HUDEP-2 (cell line): Measurements from ENCODE around the gene JAKMIP1.

Source experiments
- DNase-seq, 76 experiments: peaks; one replicate each; lab custom pipeline; 2025; ENCODE audit not compliant: unreplicated experiment in 76 of 76; lab: John Stamatoyannopoulos, UW

Gene JAKMIP1

DNA sequence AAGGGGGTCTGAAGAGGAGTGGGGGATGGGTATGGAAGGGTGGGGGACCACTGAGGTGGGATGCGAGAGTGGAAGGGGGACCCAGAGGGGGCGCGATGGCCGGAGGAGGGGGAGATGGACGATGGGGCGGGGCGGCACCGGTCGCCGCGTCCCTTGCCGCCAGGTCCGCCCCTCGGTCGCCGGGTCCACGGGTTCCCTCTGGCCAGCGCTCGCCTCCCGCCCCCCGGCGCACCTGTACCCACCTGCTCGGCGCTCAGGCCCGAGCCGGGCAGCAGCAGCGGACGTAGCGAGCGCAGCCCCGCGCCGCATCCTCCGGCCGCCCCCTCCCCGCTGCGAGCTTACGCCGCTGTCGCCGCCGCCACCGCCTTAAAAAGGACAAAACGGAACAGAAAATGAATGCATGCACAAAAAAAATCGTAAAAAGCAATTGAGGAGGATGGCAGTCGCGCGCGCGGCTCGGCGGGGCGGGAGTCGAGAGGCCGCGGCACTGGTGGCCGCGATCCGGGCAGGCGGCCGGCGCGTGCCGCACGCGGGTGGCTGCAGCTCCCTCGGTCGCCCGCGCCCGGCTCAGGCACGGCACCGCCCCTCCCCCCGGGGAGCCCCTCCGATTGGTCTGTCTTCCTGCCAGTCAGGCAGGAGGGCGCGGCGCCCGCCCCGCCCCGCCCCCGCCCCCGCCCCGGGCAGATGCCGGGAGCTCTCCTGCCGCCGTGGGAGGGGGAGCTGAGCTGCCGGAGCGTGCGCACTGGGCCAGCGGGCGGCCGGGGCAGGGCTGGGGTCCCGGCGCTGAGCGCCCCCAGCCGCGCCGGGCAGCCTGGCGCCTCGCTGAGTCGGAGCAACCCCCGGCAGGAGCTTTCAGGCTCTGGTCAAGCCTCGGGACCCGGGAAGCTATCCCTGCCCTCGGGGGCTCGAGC, at the start of gene JAKMIP1:
JAKMIP1 (minus strand) TSS at position 539 of the 911 bp plus-strand sequence. CDS start 87,699 bp downstream, outside the sequence.
- peak in 74 of 76 experiments; percentile 18 to 94 (median 82) for DNase-seq

DNA sequence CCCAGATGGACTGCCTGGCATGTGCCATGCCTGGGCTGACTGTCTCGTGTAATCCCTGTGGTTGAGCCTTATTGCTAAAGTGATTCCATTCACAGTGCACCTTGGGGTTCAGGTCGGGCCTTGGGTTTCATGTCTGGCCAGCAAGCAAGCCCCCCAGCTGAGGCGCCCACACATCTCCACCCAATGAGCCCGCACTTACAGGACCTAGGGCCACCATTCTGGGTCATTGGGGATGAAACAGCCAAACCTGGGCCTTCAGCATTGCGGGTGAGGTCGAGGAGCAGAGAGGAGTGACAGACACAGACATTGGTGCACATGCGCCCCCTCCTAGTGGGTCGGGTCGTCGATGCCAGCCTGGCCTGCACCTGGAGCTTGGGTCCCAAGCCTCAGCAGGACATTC, 48.0 kb upstream of the JAKMIP1 start:
- no peak for DNase-seq

DNA sequence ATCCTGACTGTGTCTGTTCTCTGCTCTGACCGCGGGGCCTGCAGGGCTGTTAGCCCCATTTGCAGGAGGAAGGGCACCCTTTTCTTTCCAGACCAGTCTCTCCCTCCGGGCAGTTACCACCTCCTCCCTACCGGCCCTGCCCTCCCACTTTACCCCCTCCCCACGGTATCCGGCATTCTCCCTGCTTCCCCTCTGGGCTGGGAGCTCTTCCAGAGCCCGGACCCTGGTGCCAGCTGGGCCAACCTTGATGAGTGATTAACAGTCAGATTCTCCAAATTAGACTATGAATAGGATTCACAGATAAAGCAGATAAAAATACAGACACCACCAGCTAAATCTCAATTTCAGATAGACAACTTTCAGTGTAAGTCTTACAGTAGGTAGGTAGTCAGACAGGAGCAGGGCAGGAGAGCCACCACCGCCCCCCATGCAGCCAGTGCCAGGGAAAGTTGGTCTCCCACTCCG, 45.9 kb upstream of the JAKMIP1 start:
- no peak for DNase-seq

DNA sequence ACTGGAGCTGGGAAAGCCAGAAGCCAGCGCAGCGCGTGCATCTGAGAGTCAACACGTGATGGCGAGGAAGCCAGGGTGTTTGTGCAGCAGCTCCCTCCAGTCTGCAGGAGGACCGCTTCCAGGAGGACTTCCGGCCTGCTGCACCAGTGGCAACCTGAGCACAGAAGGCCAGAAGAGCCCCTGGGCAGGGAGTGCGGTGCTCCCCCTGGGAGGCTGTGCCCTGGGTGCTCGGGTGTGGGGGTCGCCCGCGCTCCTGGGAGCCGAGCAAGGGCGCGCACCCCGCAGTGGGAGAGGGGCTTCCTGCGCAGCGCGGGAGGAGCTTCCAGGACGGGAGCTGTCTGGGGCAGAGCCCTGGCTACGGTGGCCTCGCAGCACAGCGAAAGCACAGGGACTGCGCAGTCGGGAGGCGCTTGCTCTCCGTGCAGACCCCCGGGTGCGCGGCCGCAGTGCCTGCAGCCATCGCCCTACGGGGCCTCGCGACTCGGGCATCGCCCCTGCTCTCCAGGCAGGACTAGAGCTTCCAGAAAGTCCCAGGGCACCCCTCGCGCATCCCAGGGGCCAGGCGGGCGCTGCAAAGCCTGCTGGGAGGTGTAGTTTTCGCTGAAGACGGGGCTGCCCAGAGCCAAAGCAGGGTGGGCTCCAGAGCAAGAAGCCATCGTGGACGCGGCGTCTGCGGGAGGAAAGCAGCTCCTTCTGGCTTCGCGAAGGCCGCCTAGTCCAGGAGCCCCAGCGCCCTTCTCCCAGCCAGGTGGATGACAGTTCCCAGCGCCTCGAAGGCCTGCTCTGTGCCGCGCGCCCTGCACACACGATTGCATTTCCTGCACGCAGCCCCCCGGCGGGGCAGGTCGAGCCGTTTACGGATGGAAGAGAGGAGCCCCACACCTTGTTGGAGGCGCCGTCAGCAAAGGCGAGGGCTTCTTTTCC, 45.2 kb upstream of the JAKMIP1 start:
- DNase-seq: no peak

DNA sequence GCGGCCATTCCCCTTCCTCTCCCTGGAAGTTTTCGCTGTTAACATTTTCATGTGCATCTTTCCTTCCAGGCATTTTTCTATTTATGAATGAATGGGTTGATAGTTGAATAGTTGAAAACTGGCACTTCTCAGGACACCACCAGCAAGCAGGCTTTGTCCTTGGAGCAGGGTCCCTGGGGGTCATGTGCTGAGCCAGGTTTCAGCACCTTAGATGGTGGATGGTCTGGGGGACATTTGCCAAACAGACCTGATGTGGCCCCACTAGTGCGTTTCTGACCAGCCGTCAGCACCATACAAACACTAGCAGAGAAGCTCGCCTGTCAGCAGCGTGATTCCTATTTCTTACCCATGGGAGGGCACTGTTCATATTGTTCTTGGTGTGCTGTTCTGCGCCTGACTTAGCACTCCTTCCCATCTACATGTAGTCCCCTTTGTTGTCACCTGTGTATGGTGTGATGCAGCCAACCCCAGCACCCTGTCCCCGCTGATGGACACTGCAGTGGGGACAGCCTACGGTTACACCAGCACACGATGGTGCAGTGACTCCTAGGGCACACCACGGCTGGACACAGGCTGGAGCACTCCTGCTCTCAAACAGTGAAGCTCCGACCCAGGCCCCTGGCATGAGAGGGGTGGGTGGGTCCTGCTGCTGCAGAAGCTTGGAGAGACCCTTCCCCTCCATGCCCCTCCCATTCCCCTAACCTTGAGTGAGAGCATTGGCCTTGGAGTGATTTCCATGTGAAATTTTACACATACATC, 42.1 kb upstream of the JAKMIP1 start:
- DNase-seq: no peak

DNA sequence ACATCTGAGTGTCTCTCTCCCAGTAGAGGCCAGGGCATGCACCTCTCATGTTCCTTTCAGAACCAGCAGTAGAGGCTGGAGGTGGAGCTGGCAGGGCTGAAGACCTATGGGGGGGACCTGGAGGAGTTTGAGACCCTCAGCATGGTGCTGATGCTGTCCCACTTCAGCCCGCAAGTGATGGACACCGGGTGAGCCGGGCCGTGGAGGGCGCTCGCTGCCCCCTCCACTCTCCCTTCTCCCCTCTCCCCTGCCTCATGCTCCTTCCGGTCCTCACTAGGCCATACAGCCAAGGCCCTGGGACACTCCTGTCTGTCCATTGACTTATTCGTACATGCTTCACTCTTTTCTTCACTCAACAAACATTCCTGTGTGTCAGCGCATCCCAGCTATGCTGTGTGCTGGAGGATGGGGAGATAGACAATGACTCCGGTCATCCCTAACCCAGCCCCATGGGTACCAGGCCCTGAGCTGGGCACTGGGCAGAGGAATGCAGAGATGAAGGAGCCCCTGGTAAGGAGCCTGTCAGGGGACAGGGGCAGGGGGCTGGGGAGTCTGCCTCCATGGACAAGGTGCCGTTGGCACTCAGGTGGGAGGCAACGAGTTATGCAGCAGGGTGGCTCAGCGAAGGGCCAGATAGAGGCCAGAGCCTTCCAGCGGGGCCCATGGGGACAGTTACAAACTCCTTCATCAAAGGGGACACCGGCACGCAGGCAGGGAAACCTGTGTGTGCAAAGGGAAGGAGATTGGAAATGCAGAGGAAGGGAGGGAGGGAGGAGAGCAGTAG, 40.9 kb upstream of the JAKMIP1 start:
- DNase-seq: no peak

DNA sequence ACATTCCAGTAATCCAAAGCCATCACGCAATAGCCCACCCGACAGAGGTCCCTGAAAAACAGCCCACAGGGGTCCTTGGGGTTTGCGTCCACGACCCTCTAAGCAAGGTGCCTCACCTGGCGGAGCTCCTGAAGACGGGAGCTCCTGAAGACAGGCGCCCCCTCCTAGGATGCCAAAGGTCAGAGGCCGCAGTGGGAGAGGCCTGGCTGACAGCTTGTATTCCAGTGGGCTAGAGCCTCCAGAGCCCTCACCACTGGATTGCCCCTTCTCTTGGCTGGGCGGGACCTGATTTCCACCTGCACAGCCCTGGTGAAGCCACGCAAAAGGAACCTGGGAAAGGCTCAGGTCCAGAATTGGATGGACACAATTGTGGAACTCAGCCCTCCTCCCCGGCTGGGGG, 39.6 kb upstream of the JAKMIP1 start:
- DNase-seq: no peak

DNA sequence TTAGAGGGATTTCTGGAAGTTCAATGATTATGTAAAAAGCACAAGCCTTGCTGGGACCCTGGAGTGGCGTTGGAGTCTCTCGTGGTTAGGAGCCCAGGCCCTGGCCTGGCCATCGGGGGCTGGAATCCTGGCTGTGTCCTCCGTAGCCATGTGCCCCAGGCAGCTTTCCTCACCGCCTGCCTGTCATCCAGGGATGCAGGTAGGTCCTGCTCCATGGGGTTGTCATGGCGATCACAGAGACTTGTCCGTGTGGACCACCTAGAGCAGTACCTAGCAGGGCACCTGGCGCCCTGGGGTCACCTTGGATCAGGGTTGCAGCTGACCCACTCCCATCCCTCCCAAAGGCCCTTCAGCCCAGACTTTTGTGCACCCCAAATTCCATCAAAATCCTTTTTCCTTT, 39.1 kb upstream of the JAKMIP1 start:
- DNase-seq: no peak

DNA sequence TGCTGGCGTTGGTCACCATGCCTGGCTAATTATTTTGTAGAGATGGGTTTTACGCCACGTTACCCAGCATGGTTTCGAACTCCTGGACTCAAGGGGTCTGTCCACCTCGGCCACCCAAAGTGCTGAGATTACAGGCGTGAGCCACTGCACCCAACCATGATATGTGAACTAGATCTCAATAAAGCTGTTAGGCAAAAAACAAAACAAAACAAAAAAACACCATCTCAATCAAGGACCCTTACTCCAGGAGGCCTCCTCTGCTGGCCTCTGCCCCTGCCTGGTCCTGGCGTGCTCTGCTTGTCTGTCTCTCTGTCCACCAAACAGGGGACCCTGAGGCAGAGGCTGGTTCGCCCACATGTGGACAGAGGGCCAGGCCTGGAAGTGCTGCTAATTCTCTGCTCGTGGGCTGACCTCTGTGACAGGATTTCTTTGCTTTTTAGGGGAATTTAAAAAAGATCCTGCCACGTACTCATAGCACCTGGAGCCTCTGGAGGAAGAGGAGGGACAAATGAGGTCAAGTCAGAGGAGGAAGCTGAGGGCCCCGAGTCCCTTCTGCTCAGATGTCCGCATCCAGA, 36.6 kb upstream of the JAKMIP1 start:
- no peak for DNase-seq

DNA sequence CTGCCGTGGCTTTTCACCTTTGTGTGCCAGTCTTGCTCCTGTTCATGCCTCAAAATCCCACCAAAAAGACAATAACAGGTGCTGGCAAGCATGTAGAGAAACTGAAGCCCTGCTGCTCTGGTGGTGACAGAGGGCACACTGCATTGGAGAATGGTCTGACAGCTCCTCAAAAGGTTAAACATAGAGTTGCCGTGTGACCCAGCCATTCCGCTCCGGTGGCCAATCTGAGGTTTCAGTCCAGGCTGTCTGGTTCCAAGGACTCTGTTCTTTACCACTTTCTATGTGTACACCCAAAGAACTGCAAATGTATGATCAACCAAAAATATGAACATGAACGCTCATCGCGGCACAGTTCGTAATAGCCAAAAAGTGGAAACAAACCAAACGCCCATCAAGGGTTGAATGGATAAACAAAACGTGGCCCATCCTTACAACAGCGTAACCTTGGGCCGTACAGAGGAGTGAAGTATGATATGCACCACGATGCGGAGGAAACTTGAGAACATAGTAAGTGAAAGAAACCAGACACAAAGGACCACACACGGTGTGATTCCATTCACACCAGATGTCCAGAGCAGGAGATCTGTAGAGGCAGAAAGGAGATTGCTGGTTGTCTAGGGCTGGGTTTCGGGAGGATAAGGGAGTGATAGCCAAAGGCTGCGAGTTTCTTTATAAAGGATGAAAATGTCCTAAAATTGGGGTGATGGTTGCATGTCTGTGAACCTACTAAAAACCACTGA, 35.7 kb upstream of the JAKMIP1 start:
- no peak for DNase-seq

DNA sequence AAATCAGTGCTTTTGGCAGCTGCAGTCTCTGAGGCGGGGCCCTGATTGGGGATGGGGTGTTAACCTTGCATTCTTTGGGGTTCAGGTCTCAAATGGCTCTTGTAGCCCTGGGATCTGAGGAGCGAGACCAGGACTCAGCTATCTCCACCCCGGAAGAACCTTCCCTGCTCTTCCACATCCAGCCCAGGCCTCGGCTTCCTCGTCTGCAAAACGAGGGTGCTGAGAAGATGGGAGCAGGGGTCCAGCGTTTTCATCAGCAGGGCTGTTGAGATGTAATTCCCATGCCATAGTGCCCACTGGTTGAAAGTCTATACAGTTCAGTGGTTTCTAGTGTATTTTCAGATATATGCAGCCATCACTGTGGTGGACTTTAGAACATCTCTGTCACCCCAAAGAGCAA, 34.7 kb upstream of the JAKMIP1 start:
- DNase-seq: no peak

DNA sequence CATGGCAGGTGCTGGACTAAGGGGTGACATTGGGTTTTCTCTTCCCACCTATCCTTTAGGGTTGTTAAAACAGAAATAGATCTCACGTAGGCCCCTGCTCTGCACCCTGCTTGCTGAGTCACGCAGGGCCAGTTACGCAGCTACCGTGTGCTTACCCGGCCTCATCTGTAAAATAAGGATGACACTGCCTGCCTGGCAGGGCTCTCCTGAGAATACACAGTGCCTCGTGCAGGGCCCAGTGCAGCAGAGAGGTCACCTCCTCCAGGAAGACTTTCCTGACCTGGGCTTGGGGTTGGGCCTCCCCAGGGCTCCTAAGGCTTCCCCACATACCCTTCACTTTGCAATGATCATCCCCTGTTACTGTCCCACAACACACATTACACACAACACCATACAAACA, 33.6 kb upstream of the JAKMIP1 start:
- DNase-seq: no peak

DNA sequence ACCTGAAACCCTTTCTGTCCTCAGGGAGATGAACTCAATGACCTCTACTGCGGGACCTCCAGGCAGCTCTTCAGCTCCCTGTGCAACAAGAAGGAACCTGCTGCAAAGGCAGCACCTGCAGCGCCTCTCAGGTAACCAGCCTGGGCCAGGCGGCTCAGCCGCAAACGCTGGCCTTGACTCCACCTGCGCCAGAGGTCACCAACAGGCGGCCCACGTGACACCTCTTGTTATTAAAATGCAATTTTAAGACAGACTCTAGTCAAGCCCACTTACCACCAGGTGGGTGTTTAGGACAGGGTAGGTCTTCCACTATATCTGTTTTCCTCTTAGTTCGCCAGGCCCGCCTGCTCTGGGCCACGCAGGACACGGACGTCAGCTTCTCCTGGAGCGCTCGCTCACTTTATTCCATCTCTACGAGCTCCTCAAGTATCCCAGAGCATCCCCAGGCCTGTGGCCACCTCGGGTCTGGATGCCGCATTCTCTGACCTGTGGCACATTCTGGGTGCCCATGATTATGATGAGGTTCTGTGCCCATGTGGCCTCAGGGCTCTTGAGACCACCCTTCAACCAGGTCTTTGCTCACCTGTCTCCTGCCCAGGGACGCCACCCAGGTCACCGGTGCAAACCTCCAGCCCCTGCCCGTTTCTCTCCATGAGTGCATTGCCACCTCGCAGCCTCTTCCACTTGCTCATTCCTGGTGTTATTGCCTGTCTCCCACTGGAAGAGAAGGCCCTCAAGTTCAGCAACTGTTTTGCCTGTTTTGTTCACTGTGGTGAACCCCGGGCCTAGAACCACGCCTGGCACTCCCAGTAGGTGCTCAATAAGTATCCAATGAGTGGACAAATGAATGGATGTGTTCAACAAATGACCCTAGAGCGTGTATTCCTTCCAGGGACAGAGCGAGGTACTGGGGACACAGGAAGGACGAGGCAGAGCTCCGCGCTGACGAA, 32.8 kb upstream of the JAKMIP1 start:
- no peak for DNase-seq

DNA sequence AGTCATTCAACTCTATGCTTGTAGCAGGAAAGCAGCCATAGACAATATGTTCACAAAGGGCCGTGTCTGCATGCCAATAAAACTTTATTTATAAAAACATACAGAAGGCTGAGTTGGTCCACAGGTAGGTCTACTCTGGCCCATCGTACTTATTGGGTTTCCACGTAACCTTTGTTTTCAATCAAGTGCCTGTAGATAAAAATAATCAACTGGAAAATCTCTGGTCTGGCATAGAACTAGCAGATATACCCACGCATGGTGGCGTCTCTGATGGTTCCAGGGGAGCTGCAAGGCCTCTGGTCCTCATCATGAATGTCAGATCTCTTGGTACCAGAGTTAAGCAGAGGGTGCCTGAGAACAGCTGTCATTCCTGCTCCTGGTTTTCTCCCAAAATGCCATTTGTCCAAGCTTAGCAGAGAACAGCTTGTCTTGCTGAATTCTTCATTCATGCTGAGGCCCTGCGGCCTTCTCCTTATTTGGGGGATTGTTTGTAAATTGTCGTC, 31.4 kb upstream of the JAKMIP1 start:
- DNase-seq: no peak

DNA sequence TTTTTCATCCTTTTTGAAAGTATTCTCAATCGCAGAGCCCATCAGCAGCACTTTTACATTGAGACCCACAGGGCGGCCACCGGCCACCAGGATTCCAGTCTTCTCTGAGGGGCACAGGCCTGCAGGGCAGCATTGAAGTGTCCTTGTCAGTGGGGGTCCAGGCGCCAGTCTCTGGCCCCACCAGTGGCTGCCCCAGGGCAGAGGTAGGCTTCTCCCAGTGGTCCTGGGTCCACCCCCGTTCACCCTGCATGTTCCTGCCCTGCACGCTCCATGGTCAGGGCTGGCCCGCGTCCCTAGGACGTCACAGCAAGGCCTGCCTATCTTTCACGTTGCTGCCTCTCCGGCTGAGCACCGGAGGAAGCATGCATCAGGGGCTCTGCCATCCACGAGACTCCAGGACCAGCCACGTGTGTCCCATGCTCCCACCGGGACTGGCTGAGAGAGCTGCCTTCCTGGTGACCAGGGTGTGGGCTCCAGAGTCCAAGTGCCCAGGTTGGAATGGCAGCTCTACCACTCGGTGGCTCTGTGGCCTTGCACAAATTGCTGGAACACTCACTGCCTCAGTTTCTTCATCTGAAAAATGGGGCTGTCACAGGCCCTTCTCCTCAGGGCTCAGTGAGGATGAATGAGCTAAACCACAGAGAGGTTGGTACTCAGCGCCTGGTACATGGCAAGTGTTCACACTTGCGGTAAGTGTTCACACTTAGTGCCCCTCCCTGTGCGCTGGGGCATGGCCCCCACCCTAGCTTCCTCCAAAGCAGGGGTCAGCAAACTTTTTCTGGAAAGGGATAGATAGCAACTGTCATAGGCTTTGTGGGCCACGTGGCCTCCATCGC, 30.7 kb upstream of the JAKMIP1 start:
- DNase-seq: no peak

DNA sequence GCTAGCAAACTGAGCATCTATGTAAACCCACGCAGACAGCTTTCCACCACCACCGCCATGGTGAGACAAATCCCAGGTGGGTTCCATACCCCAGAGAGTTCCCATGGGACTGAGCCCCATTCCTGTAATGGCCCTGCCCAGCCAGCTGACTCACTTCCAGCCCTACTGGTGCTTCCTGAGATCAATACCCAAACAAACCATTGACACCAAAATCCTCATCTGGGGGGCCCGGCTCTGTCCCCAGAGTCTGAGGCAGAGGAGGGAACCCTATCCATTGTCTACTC, 30.1 kb upstream of the JAKMIP1 start:
- DNase-seq: no peak
